Upper lobe of left lung (tissue), 4 donors: ENCODE measurements around the gene SKIC2.

Experiments
- CTCF ChIP-seq, 6 experiments: fragments of 450-650 bp in 4 of 6; fragments of 200-600 bp in 2 of 6; sonication (generic) in 2 of 6; IDR thresholded peaks; one replicate each; pipeline ENCODE4 v1.5.1; 2016 to 2019; ENCODE audit warnings: antibody characterized with exemption in 6 of 6
- EP300 ChIP-seq, 4 donors: sonication (generic); formaldehyde crosslinking; IDR thresholded peaks; one replicate each; pipeline ENCODE4 v1.5.1; 2017; ENCODE audit warnings: antibody characterized with exemption in 4 of 4, control low read depth in 2 of 4
- POLR2A ChIP-seq, 4 donors: fragments of 450-650 bp; IDR thresholded peaks; one replicate each; pipeline ENCODE4 v1.5.1; 2016 to 2017; ENCODE audit warnings: antibody characterized with exemption in 4 of 4, mild to moderate bottlenecking in 2 of 4
- POLR2AphosphoS5 ChIP-seq, 2 donors: sonication (generic); formaldehyde crosslinking; IDR thresholded peaks; one replicate each; pipeline ENCODE4 v1.5.1; 2017; ENCODE audit warnings: antibody characterized with exemption in 2 of 2

- no peak for TF ChIP-seq CTCF (IDR thresholded peaks at IDR 0.05)
- TF ChIP-seq POLR2A (IDR thresholded peaks at IDR 0.05): no peak
- no peak for TF ChIP-seq POLR2AphosphoS5 (IDR thresholded peaks at IDR 0.05)
- TF ChIP-seq EP300 (IDR thresholded peaks at IDR 0.05): no peak
These were observed 6.1 kb upstream of the SKIC2 start for GRCh38 chr6:31952890-31953289.
